ENCODE data around the gene SYDE2.
"Not testable (repeated sequence)": the region's sequence is repeated elsewhere in the genome, so short reads cannot be mapped to it uniquely, and the experiment has no call there.

The SYDE2 gene

DNA sequence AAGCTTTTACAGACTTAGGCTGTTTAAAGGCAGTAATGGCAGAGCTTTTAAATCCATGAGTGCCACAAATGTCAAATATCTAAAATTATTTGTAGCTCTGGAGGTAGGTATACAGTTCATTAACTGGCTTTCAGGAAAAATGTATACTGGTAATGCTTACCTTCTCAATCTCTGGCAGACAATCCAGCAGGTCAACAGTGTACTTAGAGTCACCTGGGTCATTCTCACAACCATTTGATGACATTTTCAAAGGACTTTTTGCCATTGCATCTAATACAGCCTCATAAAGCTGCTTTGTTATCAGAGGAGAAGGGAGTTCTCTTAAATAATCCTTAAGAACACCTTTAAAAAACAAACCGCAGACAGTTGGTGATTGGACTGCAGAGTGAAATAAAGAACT is 31.9 kb downstream of the SYDE2 start:
- DNase-seq: no peak

DNA sequence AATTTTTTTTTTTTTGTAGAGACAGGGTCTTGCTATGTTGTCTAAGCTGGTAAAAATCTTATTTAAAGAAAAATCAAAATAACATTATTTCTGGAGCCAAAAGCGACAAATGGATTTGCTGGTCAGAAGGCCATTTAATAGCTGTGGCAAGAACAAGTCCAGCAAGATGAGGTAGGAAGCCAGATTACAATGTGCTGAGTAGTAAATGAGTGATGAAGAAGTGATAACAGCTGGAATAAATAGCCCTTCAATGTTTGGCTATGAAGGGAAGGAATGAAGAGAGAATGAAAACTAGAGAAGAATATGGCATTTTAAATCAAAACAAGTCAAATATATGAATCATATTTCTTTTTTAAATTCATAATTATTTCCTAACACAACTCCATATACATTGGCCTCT is 34.5 kb downstream of the SYDE2 start:
- no peak for DNase-seq

DNA sequence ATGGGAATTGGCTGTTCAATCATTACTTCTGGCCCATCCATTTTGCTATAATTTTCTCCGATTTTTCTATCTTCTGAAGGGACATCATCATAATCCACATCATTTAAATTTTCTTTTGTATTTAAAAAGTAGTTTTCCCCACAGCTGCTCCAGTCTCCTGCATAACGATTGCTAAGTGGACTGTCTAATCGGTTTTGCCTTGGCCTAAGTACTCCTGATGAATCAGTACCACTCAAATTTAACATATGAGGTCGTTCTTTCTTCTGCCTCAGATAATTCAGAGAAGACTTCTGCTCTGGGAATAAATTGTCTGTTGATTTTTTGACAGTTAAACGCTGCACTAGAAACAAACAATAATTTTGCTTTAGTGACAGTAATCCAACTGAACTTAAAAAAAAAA is 41.9 kb downstream of the SYDE2 start:
- DNase-seq: no peak

DNA sequence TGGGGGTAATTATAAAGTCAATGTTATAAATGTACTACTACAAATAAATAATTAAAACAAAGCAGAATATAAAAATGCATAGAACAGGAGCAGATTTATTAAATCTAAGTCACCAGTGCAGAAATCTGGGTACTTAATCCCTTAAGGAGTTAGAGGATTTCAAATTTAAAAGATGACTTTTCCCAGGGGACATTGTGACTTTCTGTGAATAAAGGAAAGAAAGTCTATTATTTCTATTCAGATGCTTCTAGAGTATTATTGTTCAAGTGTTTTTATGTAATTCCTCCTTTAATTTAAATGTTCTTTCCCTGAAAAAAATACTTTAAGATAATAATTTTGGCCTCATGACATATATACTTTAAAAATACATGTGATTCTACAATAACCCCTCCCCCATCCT is 43.4 kb downstream of the SYDE2 start:
- DNase-seq: no peak

DNA sequence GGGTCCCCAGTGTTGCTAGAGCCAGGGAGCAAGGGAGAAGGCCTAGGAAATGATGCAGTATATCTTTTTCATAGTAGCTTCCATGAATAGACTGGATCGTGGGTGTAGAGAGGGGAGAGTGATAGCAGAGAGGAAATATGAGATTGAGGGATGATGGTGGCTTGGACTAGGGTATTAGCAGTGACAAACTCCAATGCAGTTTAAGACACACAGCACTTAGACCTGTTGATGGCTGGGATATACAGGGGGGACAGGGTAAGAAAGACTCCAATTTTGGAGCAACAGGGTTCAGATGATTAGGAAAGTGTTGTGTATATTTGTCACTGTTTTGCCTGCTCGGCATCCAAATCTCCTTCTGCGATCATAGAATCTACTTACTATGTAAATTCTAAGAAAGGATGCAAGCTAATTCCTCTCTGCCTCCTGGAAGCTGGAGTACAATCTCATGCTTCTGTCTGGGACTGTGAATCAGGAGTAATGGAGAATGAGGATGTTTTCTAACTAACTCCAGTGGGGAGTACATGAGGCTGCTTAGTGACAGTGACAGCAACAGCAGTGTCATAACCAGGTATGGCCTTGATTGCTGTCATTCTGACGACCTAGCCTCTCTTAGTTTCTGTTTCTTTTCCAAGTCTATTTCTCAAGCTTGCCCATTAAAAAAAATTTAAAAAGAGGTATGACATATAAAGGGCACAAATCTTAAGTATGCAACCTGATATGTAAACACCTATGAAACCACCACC is 47.5 kb downstream of the SYDE2 start:
- no peak for DNase-seq

DNA sequence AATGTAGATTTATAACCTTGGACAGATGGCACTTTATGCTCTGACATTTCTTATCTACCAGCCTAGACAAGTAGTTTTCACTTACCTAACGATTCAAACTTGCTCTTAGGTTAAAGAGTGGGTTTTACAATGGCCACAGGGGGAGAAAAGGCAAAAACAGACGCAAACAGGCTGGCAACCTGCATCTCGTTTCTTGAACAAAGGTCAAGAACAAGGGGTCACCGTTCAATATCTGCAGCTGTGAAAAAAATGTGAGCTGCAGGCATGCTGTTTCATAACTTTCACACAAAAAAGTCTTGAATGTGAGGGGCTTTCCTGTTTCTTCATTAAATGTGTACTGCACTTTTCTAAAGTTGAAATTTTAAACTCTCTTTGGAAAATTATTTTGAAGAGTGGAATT is 49.4 kb downstream of the SYDE2 start:
- DNase-seq: no peak

DNA sequence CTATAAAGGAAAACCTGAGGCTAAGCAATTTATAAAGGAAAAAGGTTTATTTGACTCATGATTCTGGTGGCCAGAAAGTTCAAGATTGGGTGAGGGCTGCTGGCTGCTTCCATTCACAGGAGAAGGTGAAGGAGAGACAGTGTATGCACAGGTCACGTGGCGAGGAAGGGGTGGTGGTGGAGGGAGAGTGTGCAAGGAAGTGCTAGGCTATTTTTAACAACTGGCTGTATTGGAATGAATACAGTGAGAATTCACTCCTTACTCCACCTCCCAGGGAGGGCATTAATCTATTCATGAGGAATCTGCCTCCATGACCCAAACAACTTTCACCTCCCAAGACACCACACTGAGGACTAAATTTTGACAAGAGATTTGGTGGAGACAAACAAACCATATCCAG is 51.0 kb downstream of the SYDE2 start:
- DNase-seq: no peak

DNA sequence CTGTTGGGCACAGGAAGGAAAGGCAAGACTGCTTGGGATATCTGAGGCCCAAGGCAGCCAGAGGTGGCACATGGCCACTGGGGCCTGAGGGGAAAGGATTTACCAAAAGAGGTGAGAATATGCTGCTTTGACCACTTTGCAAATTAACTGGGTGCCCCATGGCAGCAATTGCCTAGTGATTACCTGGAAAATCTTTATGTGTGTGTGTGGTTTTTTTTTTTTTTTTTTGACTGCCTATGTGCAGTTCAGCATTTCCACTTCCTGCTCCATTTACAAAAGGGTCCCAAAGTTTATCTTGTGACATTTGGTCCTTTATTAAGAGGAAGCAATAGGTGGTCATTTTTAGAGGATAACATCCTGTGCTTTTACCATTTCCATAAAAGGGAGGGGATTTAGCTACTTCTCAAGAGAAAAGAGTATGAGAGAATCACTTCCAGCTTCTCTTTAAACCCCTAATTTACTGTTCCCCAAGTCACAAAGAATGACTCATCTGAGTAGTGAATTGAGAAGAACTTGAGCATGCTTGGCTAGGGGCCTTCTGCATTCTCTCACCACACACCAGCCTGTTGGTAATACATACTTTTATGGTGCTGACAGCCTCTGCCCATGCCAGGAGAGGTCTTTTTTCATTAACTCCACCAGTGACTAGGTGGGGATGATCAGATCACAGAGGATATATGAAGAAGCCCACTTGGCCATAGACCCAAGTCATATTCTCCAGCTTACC is 52.1 kb downstream of the SYDE2 start:
- no peak for DNase-seq

DNA sequence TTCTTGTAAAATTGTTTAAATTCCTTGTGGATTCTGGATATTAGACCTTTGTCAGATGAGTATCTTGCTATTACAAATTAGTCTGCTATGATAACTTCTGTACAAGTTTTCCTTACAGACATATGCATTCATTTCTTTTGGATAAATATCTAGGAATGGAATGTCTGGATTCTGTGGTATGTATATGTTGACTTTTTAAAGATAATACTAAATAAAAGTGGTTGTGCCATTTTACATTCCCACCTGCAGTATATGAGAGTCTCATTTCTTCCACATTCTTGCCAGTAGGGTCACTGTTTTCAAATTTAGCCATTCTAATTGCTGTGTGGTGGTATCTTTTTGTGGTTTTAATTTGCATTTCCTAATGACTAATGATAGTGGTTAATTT is 53.9 kb downstream of the SYDE2 start:
- no peak for DNase-seq

DNA sequence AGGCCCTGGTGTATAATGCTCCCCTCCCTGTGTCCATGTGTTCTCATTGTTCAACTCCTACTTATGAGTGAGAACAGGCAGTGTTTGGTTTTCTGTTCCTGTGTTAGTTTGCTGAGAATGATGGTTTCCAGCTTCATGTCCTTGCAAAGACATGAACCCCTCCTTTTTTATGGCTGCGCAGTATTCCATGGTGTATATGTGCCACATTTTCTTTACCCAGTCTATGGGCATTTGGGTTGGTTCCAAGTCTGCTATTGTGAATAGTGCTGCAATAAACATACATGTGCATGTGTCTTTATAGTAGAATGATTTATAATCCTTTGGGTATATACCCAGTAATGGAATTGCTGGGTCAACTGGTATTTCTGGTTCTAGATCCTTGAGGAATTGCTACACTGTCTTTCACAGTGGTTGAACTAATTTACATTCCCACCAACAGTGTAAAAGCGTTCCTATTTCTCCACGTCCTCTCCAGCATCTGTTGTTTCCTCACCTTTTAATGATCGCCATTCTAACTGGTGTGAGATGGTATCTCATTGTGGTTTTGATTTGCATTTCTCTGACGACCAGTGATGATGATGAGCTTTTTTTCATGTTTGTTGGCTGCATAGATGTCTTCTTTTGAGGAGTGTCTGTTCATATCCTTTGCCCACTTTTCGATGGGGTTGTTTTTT is 54.4 kb downstream of the SYDE2 start:
- not testable (repeated sequence) for DNase-seq

DNA sequence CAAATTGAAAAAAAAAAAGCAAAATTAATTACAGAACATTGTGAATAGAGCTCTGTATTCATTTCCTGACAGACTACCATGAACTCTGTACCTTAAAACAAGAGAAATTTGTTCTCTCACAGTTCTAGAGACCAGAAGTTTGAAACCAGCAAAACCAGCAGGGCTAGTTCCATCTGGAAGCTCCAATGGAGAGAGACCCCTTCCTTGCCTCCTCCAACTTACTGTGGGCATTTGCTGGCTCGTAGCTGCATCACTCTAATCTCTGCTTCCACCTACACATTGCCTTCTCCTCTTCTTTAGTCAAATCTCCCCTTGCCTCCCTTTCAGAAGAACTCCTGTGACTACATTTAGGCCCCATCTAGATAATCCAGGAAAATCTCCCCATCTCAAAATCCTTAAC is 56.5 kb downstream of the SYDE2 start:
- peak; percentile 69 for DNase-seq

DNA sequence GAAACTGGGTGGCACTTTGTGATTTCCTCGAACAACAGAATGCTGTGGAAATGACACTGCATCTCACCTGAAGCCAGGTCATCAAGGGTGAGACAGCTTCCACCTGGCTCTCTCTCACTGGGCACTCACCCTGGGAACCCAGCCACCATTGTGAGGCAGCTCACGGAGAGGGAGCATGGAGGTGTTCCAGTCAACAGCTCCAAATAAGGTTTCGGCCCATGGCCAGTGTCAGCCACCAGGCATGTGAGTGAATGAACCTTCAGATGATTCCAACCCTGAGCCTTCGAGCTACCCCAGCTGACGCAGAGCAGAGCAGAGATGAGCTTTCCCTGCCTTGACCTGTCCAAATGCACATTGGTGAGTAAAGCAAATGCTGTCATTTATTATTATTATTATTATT is 58.1 kb downstream of the SYDE2 start:
- no peak for DNase-seq

DNA sequence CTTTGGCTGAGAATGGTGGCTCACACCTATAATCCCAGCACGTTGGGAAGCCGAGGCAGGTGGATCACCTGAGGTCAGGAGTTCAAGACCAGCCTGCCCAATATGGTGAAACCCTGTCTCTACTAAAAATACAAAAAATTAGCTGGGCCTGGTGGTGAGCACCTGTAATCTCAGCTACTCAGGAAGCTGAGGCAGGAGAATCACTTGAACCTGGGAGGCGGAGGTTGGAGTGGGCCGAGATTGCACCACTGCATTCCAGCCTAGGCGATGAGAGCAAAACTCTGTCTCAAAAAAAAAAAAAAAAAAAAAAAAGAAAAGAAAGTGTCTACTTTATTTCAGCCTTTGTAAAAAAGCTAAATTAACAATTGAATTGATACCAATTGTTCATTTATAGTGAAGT is 62.4 kb downstream of the SYDE2 start:
- DNase-seq: not testable (repeated sequence)

DNA sequence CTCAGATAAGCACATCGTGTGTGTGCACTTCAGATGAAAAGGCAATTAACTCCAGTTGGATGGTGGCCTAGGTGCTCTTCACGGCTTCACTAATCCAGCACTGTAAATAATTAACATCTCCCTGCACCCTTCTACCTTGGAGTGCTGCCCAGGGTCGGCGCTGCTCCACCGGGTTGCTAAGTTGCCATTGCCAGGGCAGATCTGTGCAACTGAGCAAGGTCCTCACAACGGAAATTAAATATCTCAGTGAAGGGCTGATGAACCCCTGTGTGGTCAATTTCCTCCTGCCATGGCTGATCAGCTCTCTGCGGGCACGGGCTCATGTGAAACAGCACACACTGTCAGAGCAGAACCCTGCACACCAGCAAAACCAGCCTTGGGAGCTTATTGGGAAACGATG is 63.2 kb downstream of the SYDE2 start:
- no peak for DNase-seq

DNA sequence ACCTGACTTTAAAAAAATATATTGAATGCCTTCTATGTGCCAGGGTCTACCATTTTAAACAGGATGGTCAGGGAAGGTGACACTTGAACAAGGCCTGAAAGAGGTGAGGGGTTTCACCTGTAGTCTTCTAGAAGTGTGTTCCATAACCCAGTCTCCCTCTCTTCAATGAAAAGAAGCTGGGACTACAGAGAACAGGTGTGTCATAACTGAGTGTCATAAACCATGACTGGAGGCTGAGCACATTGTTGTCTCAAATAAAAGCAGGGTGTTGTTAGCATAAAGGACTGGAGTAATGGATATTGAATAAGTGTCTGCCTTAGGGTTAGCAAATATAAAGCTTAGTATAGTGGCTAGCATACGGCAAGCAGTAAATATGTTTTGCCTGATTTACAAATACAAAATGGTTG is 65.4 kb downstream of the SYDE2 start:
- no peak for DNase-seq

DNA sequence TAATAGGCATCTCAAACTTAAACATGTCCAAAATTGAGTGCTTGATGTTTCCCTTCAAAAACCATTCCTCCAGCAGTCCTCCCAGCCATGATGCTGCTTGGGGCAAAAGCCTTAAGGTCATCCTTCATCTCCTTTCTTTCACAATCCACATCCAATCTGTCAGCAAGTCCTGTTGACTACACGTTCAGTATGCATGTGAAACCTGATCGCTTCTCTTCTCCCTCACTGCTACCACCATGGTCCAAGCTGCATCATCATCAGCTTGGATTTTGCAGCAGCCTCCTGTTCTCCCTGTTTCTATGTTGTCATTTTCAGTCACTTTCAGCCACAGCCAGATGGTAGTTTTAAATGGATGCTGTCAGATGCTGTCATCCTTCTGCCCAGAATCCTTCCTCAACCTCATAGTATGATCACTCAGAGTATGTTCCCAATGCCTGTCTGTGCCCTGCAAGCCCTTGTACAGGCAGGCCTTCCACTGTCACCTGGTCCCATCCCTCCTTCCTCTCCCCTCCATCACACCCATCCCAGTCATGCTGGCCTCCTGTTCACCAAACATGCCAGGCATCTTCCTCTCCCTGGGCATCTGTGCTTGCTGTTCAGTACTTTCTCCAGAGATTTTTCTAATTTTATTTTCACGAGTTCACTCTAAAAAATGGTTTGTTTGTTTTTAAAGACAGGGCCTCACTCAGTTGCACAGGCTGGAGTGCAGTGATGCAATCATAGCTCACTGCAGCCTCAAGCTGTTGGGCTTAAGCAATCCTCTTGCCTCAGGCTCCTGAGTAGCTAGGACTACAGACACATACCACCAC is 66.0 kb downstream of the SYDE2 start:
- DNase-seq: no peak

DNA sequence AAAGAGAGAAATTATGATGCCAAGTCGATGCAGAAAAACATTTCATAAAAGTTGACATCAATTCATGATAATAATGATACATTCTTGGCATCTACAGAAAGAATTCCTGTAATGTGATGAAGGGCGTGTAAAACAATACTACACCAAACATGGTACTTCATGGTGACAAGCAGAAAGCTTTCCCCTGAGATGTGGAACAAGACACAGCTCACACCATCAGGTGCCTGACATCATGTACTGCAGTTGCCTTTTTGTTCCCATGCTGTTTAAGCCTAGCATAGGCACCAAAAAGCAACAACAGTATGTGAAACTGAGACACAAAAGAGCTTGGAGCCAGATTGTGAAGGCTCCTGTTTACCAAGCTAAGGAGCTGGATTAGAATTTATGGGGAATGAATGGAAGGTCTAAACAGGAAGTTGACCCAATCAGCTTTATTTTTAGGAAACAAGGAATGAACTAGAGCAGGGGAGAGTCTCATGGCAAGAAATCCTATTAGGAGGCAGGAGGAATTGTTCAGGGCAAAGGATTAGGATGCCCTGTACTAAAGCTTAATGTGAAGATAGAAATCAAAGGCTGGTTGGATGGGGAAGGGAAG is 67.2 kb downstream of the SYDE2 start:
- DNase-seq: no peak

DNA sequence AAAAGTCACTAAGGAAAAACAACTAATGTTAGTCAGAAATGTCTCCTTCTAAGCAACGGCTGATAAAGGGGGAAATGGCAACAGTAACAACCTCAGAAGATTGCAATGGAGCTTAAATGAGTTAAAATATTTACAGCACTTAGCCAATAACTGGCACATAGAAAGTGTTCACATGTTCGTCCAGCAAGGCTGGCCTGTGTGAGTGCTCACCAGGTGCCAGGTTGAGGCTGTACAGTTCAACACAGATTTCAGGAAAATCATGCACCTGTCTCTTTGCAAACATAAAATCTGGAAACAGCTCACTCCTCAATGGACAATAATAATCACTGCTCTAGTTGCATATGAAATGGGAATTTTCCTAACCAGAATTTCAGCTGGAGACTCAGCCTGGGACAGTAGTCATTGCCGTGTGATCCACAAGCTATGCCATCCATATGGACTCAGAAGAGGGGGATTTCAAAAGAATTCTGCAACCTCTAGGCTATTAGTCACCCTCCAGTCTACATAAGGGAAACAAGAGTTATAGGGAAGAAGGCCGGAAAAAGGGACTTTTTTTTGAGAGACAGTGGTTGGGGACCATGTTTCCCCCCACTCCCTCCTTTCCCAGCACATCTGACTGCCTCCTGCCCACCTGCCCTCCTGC is 68.6 kb downstream of the SYDE2 start:
- no peak for DNase-seq

DNA sequence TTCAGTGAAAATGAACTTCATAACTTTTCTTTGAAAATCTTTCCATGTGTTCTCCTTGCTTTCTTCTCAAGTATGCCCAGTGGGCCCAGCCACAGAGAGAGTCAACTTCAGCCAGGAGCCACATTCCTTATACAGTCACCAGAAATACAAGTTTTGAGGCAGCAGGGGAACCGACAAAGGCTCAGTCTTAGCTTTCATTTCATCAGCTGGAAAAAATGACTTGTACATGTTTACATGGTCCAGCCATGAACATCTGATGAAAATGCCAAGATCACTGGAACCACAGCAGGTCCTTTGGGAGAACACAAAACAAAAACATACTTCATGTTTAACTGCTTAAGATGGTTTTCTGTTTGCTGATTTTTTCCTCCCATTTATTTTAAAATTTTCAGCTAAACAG is 72.5 kb downstream of the SYDE2 start:
- no peak for DNase-seq

DNA sequence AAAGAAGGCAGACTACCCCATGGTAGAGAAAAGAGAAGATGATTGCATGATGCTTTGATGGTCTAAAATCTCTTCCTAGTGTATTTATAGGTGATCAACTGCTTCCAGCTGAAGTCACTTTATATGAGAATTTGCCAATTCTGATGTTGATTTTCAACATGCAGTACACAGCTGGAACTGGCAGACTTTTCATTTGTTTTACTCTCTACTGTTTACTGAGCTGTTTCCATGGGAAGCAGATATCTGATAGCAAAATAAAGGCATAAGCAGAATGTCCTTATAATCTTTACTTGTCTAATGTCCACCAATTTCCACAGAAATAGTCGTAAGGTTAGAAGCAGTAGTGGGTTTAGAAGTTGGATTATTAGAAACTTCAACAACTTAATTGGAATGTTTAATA is 74.9 kb downstream of the SYDE2 start:
- DNase-seq: no peak

DNA sequence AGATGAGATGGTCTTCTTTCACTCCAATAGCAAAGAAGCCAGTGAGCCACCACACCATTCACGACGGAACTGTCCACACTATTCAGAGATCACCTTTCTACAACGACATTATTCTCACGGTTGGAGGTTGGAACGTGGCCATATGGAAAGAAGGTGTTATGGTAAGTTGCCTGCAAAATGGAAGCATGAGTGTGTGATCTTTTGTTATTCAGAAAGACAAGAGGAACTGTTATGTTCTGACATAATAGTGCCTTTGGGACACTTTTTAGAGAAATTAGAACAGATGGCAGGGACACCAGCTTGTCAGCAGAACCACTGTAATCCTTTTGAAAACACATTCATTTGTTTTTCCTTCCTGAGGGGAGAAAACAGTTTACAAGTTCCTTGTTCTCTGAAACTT is 76.7 kb downstream of the SYDE2 start:
- no peak for DNase-seq

DNA sequence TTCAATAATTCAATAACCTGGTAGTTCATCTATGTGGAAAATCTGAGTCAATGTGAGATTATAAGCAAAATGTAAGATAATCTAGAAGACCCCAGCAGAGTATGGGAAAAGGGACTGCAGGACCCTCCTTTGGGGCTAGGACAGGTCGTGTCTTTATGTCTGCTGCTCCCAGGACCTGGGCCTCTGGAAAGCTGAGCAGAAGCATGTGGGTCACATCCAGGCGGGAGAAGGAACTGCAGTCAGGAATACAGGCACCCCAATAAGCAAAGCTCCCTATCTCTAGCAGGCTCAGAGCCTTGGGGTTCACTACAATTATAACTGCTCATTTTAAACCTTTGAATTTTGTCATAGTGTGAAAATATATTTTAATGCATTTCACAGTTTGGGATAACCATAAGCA is 78.6 kb downstream of the SYDE2 start:
- DNase-seq: no peak
